ENCODE results near the gene RPRML. TPM values are rescaled to one million over a fixed set of nuclear protein-coding genes. Genes with fewer than 3 reads are reported as not detected.
"Not testable (repeated sequence)": the region's sequence is repeated elsewhere in the genome, so short reads cannot be mapped to it uniquely, and the experiment has no call there.

RPRML gene
- total RNA-seq, 4 donors from 2014 or later, result 0.48 TPM; not detected in 3

DNA sequence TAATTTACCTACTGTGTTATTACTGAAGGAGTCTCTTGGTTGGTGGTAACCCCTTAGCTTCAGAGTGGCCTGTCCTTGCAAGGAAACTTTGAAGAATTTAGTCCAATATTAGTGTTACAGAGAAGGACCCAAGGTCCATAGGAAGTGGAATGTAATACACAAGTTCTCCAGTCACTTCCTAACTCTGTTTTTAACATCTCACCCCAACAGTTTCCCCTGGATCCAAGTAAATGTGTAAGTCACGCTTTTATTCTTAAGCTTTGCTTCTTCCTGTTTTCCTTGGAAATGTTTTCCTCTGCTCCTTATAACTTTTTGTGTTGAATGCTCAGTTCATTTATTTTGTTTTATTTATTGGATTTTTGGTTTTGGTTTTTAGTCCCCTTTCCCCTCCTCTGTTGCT is 25.9 kb upstream of the RPRML start:
- Histone ChIP-seq H3K27ac (no peak overlapping the region), H3K9me3 (no peaks in the 10 kb centered on the region), H3K27me3 (no peaks in the 10 kb centered on the region), H3K4me3 (no peak overlapping the region), H3K36me3 (no peaks in the 10 kb centered on the region), H3K4me1 (no peaks in the 10 kb centered on the region)
- no peak for DNase-seq
- 70 to 83% methylated on average over 1 of the region's 1 CpG for WGBS, 2 donors (ENCODE audit: low coverage in 1 of 2)
- in situ Hi-C loops (cut with MboI; ENCODE audit: low pct_ligation_motif_present in 1 of 4, low pct_unique_long_range_greater_than_20kb in 1 of 4, low sequenced_read_pairs in 3 of 4) (no loop called here), intact Hi-C loops (cut with DNase I; ENCODE audit: low total_unique reads) (no loop called here)
- no peak for TF ChIP-seq EP300 (IDR thresholded peaks at IDR 0.05; ENCODE audit: low read depth)
- TF ChIP-seq POLR2AphosphoS5 (IDR thresholded peaks at IDR 0.05), result no peak
- TF ChIP-seq, protein P1, sequence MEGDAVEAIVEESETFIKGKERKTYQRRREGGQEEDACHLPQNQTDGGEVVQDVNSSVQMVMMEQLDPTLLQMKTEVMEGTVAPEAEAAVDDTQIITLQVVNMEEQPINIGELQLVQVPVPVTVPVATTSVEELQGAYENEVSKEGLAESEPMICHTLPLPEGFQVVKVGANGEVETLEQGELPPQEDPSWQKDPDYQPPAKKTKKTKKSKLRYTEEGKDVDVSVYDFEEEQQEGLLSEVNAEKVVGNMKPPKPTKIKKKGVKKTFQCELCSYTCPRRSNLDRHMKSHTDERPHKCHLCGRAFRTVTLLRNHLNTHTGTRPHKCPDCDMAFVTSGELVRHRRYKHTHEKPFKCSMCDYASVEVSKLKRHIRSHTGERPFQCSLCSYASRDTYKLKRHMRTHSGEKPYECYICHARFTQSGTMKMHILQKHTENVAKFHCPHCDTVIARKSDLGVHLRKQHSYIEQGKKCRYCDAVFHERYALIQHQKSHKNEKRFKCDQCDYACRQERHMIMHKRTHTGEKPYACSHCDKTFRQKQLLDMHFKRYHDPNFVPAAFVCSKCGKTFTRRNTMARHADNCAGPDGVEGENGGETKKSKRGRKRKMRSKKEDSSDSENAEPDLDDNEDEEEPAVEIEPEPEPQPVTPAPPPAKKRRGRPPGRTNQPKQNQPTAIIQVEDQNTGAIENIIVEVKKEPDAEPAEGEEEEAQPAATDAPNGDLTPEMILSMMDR (IDR thresholded peaks at IDR 0.05), result no peak
- no peak for TF ChIP-seq POLR2A (IDR thresholded peaks at IDR 0.05)

DNA sequence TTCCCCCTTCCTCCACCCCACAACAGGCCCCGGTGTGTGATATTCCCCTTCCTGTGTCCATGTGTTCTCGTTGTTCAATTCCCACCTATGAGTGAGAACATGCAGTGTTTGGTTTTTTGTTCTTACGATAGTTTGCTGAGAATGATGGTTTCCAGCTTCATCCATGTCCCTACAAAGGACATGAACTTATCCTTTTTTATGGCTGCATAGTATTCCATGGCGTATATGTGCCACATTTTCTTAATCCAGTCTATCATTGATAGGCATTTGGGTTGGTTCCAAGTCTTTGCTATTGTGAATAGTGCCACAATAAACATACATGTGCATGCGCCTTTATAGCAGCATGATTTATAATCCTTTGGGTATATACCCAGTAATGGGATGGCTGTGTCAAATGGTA is 24.8 kb upstream of the RPRML start:
- 81% methylated on average over 5 of the region's 5 CpGs; no CpG with 5 or more reads in 1 of the 2 donors for WGBS, 2 donors (ENCODE audit: low coverage in 1 of 2)
- in situ Hi-C loops (cut with MboI; ENCODE audit: low pct_ligation_motif_present in 1 of 4, low pct_unique_long_range_greater_than_20kb in 1 of 4, low sequenced_read_pairs in 3 of 4); H3K4me3 ChIP-seq: not testable (repeated sequence)

DNA sequence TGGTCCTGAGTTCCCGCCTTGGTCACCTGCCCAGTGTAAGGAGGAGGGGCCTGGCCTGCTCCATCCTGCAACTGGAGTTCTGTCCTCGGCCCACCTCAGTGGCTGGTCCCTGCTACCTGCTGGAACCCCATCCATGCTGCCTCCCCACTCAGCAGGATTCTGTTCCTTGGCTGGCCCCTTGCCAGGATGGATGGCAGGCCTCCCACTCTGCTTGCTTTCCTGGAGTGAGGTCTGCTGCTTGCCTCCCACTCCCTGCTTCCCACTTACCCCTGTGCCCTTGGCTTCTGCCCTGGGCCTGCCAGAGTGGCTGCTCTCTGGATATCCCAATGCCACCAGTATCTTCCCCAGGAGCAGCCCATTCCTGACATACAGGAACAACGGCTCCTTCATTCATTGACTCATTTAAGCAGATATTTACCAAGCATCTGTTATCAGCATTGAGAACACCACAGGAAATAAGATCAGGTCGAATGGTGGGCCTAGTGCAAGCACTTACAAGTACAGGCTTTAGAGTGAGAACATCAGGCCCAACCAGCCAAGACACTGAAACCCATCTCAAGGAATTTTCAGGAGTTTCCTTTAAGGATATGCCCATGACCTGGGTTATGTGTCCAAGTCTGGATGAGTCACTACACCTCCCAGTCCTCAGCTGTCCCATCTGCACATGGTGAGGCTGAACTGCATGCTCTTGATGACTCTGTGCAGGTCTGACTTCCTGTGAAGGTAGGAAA is 17.0 kb upstream of the RPRML start:
- Histone ChIP-seq H3K27ac (no peak overlapping the region), H3K36me3 (no peaks in the 10 kb centered on the region), H3K4me1 (no peaks in the 10 kb centered on the region), H3K4me3 (no peak overlapping the region), H3K27me3 (no peaks in the 10 kb centered on the region), H3K9me3 (no peaks in the 10 kb centered on the region)
- DNase-seq, result no peak
- in situ Hi-C loops (cut with MboI; ENCODE audit: low pct_ligation_motif_present in 1 of 4, low pct_unique_long_range_greater_than_20kb in 1 of 4, low sequenced_read_pairs in 3 of 4) (loop anchor here in 1 of 4 donors (10.0 kb wide), 1 partner anchor 51 kb away; no protein-coding TSS in a partner anchor), intact Hi-C loops (cut with DNase I; ENCODE audit: low total_unique reads) (loop anchor here (10.0 kb wide), 2 partner anchors 51 to 151 kb away; no protein-coding TSS in a partner anchor)
- WGBS, 2 donors (ENCODE audit: low coverage in 1 of 2), result 82% methylated on average over 4 of the region's 4 CpGs; no CpG with 5 or more reads in 1 of the 2 donors
- TF ChIP-seq, protein P1 (IDR thresholded peaks at IDR 0.05), result no peak
- TF ChIP-seq EP300 (IDR thresholded peaks at IDR 0.05; ENCODE audit: low read depth) (no peak), POLR2AphosphoS5 (IDR thresholded peaks at IDR 0.05) (no peak), POLR2A (IDR thresholded peaks at IDR 0.05) (no peak)

More for the DNA sequence above, 24.8 kb upstream of the RPRML start:
- intact Hi-C loops (cut with DNase I; ENCODE audit: low total_unique reads); H3K27me3 ChIP-seq; H3K9me3 ChIP-seq; DNase-seq; H3K4me1 ChIP-seq; H3K36me3 ChIP-seq; H3K27ac ChIP-seq: not testable (repeated sequence)

DNA sequence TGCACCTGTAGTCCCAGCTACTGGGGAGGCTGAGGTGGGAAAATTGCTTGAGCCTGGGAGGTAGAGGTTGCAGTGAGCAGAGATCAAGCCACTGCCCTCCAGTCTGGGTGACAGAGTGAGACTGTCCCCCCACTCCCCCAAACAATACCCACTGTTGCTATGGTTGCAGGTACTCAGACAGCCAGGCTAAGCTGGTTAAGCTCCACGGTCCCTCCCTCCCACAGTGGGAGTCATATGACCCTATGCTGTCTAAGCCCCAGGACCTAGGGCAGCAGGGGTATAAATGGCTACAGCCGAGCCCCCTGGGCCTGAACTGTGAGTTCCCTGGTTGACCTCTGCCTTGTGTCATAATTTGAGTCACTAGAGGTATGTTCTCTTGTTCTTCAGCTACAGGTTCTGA is 15.9 kb upstream of the RPRML start:
- TF ChIP-seq EP300 (IDR thresholded peaks at IDR 0.05; ENCODE audit: low read depth), result no peak
- TF ChIP-seq, protein P1 (IDR thresholded peaks at IDR 0.05), result no peak
- no peak for TF ChIP-seq POLR2AphosphoS5 (IDR thresholded peaks at IDR 0.05)
- no peak for TF ChIP-seq POLR2A (IDR thresholded peaks at IDR 0.05)
- Histone ChIP-seq H3K36me3 (no peaks in the 10 kb centered on the region), H3K4me3 (no peak overlapping the region), H3K9me3 (no peaks in the 10 kb centered on the region), H3K27me3 (no peaks in the 10 kb centered on the region), H3K4me1 (no peaks in the 10 kb centered on the region), H3K27ac (no peak overlapping the region)
- DNase-seq, result no peak
- WGBS, 2 donors (ENCODE audit: low coverage in 1 of 2), result 76% methylated on average over 2 of the region's 2 CpGs; no CpG with 5 or more reads in 1 of the 2 donors
- intact Hi-C loops (cut with DNase I; ENCODE audit: low total_unique reads), result loop anchor here (10.0 kb wide), 2 partner anchors 50 to 150 kb away; no protein-coding TSS in a partner anchor
- in situ Hi-C loops (cut with MboI; ENCODE audit: low pct_ligation_motif_present in 1 of 4, low pct_unique_long_range_greater_than_20kb in 1 of 4, low sequenced_read_pairs in 3 of 4), result loop anchor here in 2 of 4 donors (5.0 to 10.0 kb wide), 2 partner anchors 50 to 53 kb away; no protein-coding TSS in a partner anchor

Measured in transverse colon (tissue), 4 donors.